DOHH2 (cell line): Measurements from ENCODE around the gene UBD.

Experiments used
- H3F3A ChIP-seq: fragments of 200-600 bp; sonication (generic), shearing (Covaris generic); 2 replicates; pipeline ENCODE4 v1.6.0; 2016; ENCODE audit warnings: antibody characterized with exemption, mild to moderate bottlenecking; ENCODE audit not compliant: control insufficient read depth, insufficient read depth
- H3K27ac ChIP-seq: fragments of 200-600 bp; sonication (generic); 2 replicates; pipeline ENCODE4 v1.5.1; 2014; ENCODE audit warnings: low read depth, mild to moderate bottlenecking, low read length, moderate library complexity
- H3K27me3 ChIP-seq: fragments of 200-600 bp; sonication (generic); 2 replicates; pipeline ENCODE4 v1.6.1; 2014; ENCODE audit warnings: mild to moderate bottlenecking, low read length, mixed read lengths; ENCODE audit not compliant: control insufficient read depth
- H3K36me3 ChIP-seq: fragments of 200-600 bp; sonication (generic); 2 replicates; pipeline ENCODE4 v1.6.1; 2014; ENCODE audit warnings: mild to moderate bottlenecking, low read length, moderate library complexity, mixed read lengths; ENCODE audit not compliant: control insufficient read depth
- H3K4me1 ChIP-seq: fragments of 200-600 bp; sonication (generic); 2 replicates; pipeline ENCODE4 v1.6.1; 2014; ENCODE audit warnings: mild to moderate bottlenecking, low read length, mixed read lengths; ENCODE audit not compliant: control insufficient read depth
- H3K4me2 ChIP-seq: fragments of 200-600 bp; sonication (generic); 2 replicates; pipeline ENCODE4 v1.6.0; 2014; ENCODE audit warnings: mild to moderate bottlenecking, low read length, moderate library complexity
- H3K4me3 ChIP-seq: fragments of 200-600 bp; sonication (generic); 2 replicates; pipeline ENCODE4 v1.5.1; 2014; ENCODE audit warnings: mild to moderate bottlenecking, low read length, mixed read lengths
- H3K79me2 ChIP-seq: fragments of 200-600 bp; sonication (generic); 2 replicates; pipeline ENCODE4 v1.6.1; 2014; ENCODE audit warnings: mild to moderate bottlenecking, low read length, mixed read lengths; ENCODE audit not compliant: control insufficient read depth
- H3K9me2 ChIP-seq: fragments of 200-600 bp; sonication (generic); replicated peaks from 2 replicates; pipeline ENCODE4 v1.6.1; 2014; ENCODE audit warnings: mild to moderate bottlenecking, low read length, mixed read lengths; ENCODE audit not compliant: control insufficient read depth
- H3K9me3 ChIP-seq: fragments of 200-600 bp; sonication (generic); 2 replicates; pipeline ENCODE4 v1.6.1; 2014; ENCODE audit warnings: antibody characterized with exemption, low read length, mixed read lengths; ENCODE audit not compliant: control insufficient read depth, insufficient read depth
- H4K20me1 ChIP-seq: fragments of 200-600 bp; sonication (generic); 2 replicates; pipeline ENCODE4 v1.6.0; 2014; ENCODE audit warnings: low read depth, mild to moderate bottlenecking, antibody characterized with exemption, low read length, moderate library complexity; ENCODE audit not compliant: control insufficient read depth, insufficient read depth
- EZH2phosphoT487 ChIP-seq: fragments of 200-600 bp; sonication (generic); IDR thresholded peaks from 2 replicates; pipeline ENCODE4 v1.6.1; 2017; ENCODE audit warnings: borderline replicate concordance, mild to moderate bottlenecking, antibody characterized with exemption, low read length, moderate library complexity, mixed read lengths
- TF ChIP-seq, protein P1 (sequence below): fragments of 200-600 bp; sonication (generic); IDR thresholded peaks from one replicate; pipeline ENCODE4 v1.5.1; 2014; ENCODE audit warnings: antibody characterized with exemption, mild to moderate bottlenecking, low read depth, low read length; ENCODE audit not compliant: poor library complexity, severe bottlenecking

Gene UBD

DNA sequence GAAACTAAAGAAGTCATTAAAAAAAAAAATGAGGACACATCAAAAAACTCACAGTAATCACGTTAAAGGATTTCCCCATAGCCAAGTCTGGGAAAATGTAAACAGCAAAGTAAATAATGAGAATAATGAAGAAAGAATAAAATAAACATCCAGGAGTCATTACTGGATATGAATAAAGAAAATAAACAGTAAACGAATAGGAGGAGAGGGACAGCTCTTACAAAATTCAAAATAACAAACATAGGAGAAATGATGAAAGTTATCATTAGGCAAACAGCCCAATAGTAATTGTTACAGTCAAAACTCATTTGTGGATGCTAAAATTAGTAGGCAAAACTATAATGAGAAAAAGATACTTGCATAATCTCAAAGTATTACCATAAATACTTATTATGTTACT lies 8.0 kb upstream of the UBD start:
- Histone ChIP-seq H3K9me2 (no peaks in the 10 kb centered on the region), H3K79me2 (no peaks in the 10 kb centered on the region), H3K27me3 (no peaks in the 10 kb centered on the region; the same call in 1 of the 2 replicates), H3F3A (no peaks in the 10 kb centered on the region), H4K20me1 (no peaks in the 10 kb centered on the region), H3K27ac (no peak overlapping the region), H3K4me3 (no peak overlapping the region), H3K4me2 (no peak overlapping the region), H3K4me1 (peaks cover 5% of the 10 kb centered on the region; the same call in 1 of the 2 replicates), H3K9me3 (no peaks in the 10 kb centered on the region), H3K36me3 (no peaks in the 10 kb centered on the region)
- TF ChIP-seq EZH2phosphoT487, result no peak
- TF ChIP-seq, protein P1, sequence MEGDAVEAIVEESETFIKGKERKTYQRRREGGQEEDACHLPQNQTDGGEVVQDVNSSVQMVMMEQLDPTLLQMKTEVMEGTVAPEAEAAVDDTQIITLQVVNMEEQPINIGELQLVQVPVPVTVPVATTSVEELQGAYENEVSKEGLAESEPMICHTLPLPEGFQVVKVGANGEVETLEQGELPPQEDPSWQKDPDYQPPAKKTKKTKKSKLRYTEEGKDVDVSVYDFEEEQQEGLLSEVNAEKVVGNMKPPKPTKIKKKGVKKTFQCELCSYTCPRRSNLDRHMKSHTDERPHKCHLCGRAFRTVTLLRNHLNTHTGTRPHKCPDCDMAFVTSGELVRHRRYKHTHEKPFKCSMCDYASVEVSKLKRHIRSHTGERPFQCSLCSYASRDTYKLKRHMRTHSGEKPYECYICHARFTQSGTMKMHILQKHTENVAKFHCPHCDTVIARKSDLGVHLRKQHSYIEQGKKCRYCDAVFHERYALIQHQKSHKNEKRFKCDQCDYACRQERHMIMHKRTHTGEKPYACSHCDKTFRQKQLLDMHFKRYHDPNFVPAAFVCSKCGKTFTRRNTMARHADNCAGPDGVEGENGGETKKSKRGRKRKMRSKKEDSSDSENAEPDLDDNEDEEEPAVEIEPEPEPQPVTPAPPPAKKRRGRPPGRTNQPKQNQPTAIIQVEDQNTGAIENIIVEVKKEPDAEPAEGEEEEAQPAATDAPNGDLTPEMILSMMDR, result no peak

DNA sequence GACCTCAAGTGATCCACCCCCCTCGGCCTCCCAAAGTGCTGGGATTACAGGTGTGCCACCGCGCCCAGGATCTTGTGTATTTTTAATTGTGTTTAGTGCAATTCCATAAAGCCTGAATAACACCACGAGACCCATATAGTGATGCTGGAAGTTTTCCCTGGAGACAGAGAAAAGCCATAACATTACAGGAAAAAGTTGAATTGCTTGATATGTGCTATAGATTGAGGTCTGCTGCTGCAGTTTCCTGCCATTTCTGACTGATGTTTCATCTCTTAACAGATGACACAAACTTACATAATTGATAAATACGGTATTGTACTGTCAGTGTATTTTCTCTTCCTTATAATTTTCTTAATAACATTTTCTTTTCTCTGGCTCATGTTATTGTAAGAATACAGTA lies 7.3 kb upstream of the UBD start:
- Histone ChIP-seq H3K9me2 (no peaks in the 10 kb centered on the region), H3K36me3 (no peaks in the 10 kb centered on the region), H3K4me1 (peaks cover 5% of the 10 kb centered on the region; the same call in 1 of the 2 replicates), H4K20me1 (no peaks in the 10 kb centered on the region), H3K4me3 (no peak overlapping the region), H3F3A (no peaks in the 10 kb centered on the region), H3K79me2 (no peaks in the 10 kb centered on the region), H3K27ac (no peak overlapping the region), H3K9me3 (no peaks in the 10 kb centered on the region), H3K4me2 (no peak overlapping the region), H3K27me3 (no peaks in the 10 kb centered on the region; the same call in 1 of the 2 replicates)
- TF ChIP-seq EZH2phosphoT487, result no peak
- TF ChIP-seq, protein P1, result no peak

DNA sequence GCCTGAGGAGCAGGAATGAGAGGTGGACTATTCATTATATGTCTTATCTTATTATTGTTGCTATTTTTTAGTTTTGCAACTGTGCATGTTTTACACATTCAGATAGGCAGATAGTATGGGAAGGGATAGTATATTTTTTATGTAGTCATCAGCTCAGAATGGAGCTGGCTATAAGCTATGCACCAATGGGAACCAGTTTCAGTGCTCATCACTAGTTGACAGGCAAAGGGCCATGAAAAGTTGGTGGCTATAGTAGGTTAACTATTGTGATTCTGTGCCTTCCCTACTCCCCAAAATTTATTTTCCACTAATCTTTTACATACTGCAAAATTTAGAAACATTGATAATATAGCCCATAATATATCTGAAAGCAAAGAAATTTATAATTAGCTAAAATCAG lies 5.3 kb upstream of the UBD start:
- Histone ChIP-seq H3F3A (no peaks in the 10 kb centered on the region), H3K27ac (no peak overlapping the region), H3K9me2 (no peaks in the 10 kb centered on the region), H3K9me3 (no peaks in the 10 kb centered on the region), H3K79me2 (no peaks in the 10 kb centered on the region), H3K4me2 (no peak overlapping the region), H4K20me1 (no peaks in the 10 kb centered on the region), H3K4me3 (no peak overlapping the region), H3K4me1 (peaks cover 5% of the 10 kb centered on the region; the same call in 1 of the 2 replicates), H3K36me3 (no peaks in the 10 kb centered on the region), H3K27me3 (no peaks in the 10 kb centered on the region; the same call in 1 of the 2 replicates)
- TF ChIP-seq, protein P1, result no peak
- no peak for TF ChIP-seq EZH2phosphoT487
